GM12878 (cell line): Measurements from ENCODE around the gene DFFB.

Experiments
- ATF3 ChIP-seq: IDR thresholded peaks from 2 replicates; pipeline ENCODE4 v1.6.1; 2011; ENCODE audit warnings: low read depth, mild to moderate bottlenecking, low read length, moderate library complexity, borderline replicate concordance; ENCODE audit errors: extremely low read depth
- CREM ChIP-seq: IDR thresholded peaks from 2 replicates; pipeline ENCODE4 v1.6.1; 2014; ENCODE audit warnings: antibody characterized with exemption, low read depth
- CTCF ChIP-seq, 3 experiments: IDR thresholded peaks in 2 of 3; conservative IDR thresholded peaks in 1 of 3; 2 replicates each; pipeline ENCODE4 v1.5.1; 2011; ENCODE audit warnings: low read depth in 3 of 3, low read length in 3 of 3, mild to moderate bottlenecking in 3 of 3, control low read depth in 2 of 3, moderate library complexity in 2 of 3, inconsistent platforms in 1 of 3, mixed read lengths in 1 of 3; ENCODE audit not compliant: control insufficient read depth in 2 of 3, insufficient read depth in 1 of 3; ENCODE audit errors: extremely low read depth in 1 of 3
- JUND ChIP-seq: IDR thresholded peaks from 2 replicates; pipeline ENCODE4 v1.6.1; 2012; ENCODE audit warnings: low read depth, mild to moderate bottlenecking, low read length, improper control_type of control experiment, moderate library complexity
- MTA2 ChIP-seq: fragments of 450-650 bp; IDR thresholded peaks from 2 replicates; pipeline ENCODE4 v1.6.1; 2016; ENCODE audit warnings: low read depth, mild to moderate bottlenecking, moderate library complexity
- POLR2AphosphoS2 ChIP-seq: IDR thresholded peaks from 2 replicates; pipeline ENCODE4 v1.6.1; 2011; ENCODE audit warnings: low read depth, mild to moderate bottlenecking, low read length, improper control_type of control experiment, moderate library complexity
- POLR2AphosphoS5 ChIP-seq: IDR thresholded peaks from 2 replicates; pipeline ENCODE4 v1.6.1; 2011; ENCODE audit warnings: mild to moderate bottlenecking, low read length, inconsistent platforms
- REST ChIP-seq: IDR thresholded peaks from 2 replicates; pipeline ENCODE4 v1.6.1; 2012; ENCODE audit warnings: mild to moderate bottlenecking, low read depth, low read length
- YY1 ChIP-seq: IDR thresholded peaks from 2 replicates; pipeline ENCODE4 v1.6.1; 2011; ENCODE audit warnings: low read depth, mild to moderate bottlenecking, low read length

- no peak for TF ChIP-seq ATF3
- no peak for TF ChIP-seq POLR2AphosphoS2
- TF ChIP-seq CTCF (IDR thresholded peaks at IDR 0.05 in 2 of 3, conservative IDR thresholded peaks at IDR 0.05 in 1 of 3; ENCODE audit: control insufficient read depth in 2 of 3, extremely low read depth in 1 of 3, insufficient read depth in 1 of 3, low read depth in 3 of 3, low read length in 3 of 3): no peak
- TF ChIP-seq CREM: no peak
- TF ChIP-seq POLR2AphosphoS5: no peak
- TF ChIP-seq YY1: no peak
- no peak for TF ChIP-seq JUND
- TF ChIP-seq MTA2: no peak
- no peak for TF ChIP-seq REST
These were observed 46.1 kb downstream of the DFFB start for GRCh38 chr1:3903141-3904005.
